Urinary bladder (tissue), 4 donors: ENCODE measurements around the gene CDH13. TPM values are rescaled to one million over a fixed set of nuclear protein-coding genes. Genes with fewer than 3 reads are reported as not detected.

Experiments
- DNase-seq: peaks from one replicate; pipeline ENCODE4 v3.0.0-alpha.2; 2015; ENCODE audit errors: extremely low spot score
- H3K27ac ChIP-seq: one replicate; pipeline ENCODE4 v1.5.1; 2013; ENCODE audit warnings: low read depth, mild to moderate bottlenecking, moderate library complexity
- H3K36me3 ChIP-seq: one replicate; pipeline ENCODE4 v1.6.1; 2013; ENCODE audit warnings: mild to moderate bottlenecking, moderate library complexity; ENCODE audit not compliant: insufficient read depth
- H3K4me1 ChIP-seq: one replicate; pipeline ENCODE4 v1.6.1; 2013; ENCODE audit warnings: mild to moderate bottlenecking, moderate library complexity; ENCODE audit not compliant: insufficient read depth
- H3K4me3 ChIP-seq: one replicate; pipeline ENCODE4 v1.5.1; 2013; ENCODE audit warnings: low read depth, low read length
- WGBS: extraction: QIAGEN DNeasy Blood & Tissue Kit; methylation state at CpG from one replicate; pipeline ENCODE4 v1.1.7; 2013; 5-methylcytosine and 5-hydroxymethylcytosine counted together
- polyA plus RNA-seq: library from polyadenylated mRNA; stranded (reverse); fragments of 200-250 nt; gene quantifications from one replicate; pipeline ENCODE4 v1.2.3, GENCODE V29; 2013
- total RNA-seq: library from RNA; depleted of rRNA; stranded (reverse); fragments of >200 nt; gene quantifications from one replicate; pipeline ENCODE4 v1.2.3, GENCODE V29; 2014
- donor health status: healthy with polysubstance abuse.
- donor health status: healthy.

Gene CDH13
- total and polyA plus RNA-seq, 2 donors, result 18.9 to 21.5 TPM

- Histone ChIP-seq H3K27ac (no peak overlapping the region), H3K4me3 (no peak overlapping the region), H3K36me3 (no peaks in the 10 kb centered on the region), H3K4me1 (no peaks in the 10 kb centered on the region)
- 91% methylated on average over 9 of the region's 9 CpGs for WGBS
- DNase-seq, result no peak
Measured at GRCh38 chr16:83633286-83633685, 1006.5 kb downstream of the CDH13 start.

- Histone ChIP-seq H3K4me1 (no peaks in the 10 kb centered on the region), H3K4me3 (no peak overlapping the region), H3K27ac (no peak overlapping the region), H3K36me3 (no peaks in the 10 kb centered on the region)
- DNase-seq, result no peak
- 55% methylated on average over 5 of the region's 5 CpGs for WGBS
Measured at GRCh38 chr16:83648347-83648746, 1021.6 kb downstream of the CDH13 start.

- no peaks in the 10 kb centered on the region for H3K36me3 ChIP-seq
- no peak overlapping the region for H3K4me3 ChIP-seq
- H3K27ac ChIP-seq, result no peak overlapping the region
- 61% methylated on average over 8 of the region's 8 CpGs for WGBS
- DNase-seq, result no peak
- no peaks in the 10 kb centered on the region for H3K4me1 ChIP-seq
Measured at GRCh38 chr16:83651871-83652270, 1025.1 kb downstream of the CDH13 start.

- 82% methylated on average over 9 of the region's 9 CpGs for WGBS
- Histone ChIP-seq H3K36me3 (no peaks in the 10 kb centered on the region), H3K4me1 (no peaks in the 10 kb centered on the region), H3K4me3 (no peak overlapping the region), H3K27ac (no peak overlapping the region)
- DNase-seq, result no peak
Measured at GRCh38 chr16:83652943-83653342, 1026.2 kb downstream of the CDH13 start.

- Histone ChIP-seq H3K36me3 (no peaks in the 10 kb centered on the region), H3K27ac (no peak overlapping the region), H3K4me1 (no peaks in the 10 kb centered on the region), H3K4me3 (no peak overlapping the region)
- no peak for DNase-seq
- 54% methylated on average over 6 of the region's 6 CpGs for WGBS
Measured at GRCh38 chr16:83653785-83654184, 1027.0 kb downstream of the CDH13 start.

GRCh38 chr16:83660282-83660681, 1033.5 kb downstream of the CDH13 start:
- no peak for DNase-seq
- 72% methylated on average over 4 of the region's 4 CpGs for WGBS
- Histone ChIP-seq H3K36me3 (no peaks in the 10 kb centered on the region), H3K27ac (no peak overlapping the region), H3K4me3 (no peak overlapping the region), H3K4me1 (no peaks in the 10 kb centered on the region)

GRCh38 chr16:83661656-83662055, 1034.9 kb downstream of the CDH13 start:
- DNase-seq, result no peak
- Histone ChIP-seq H3K4me3 (no peak overlapping the region), H3K27ac (no peak overlapping the region), H3K36me3 (no peaks in the 10 kb centered on the region), H3K4me1 (no peaks in the 10 kb centered on the region)

GRCh38 chr16:83666449-83666848, 1039.7 kb downstream of the CDH13 start:
- H3K4me3 ChIP-seq, result no peak overlapping the region
- no peaks in the 10 kb centered on the region for H3K4me1 ChIP-seq
- no peaks in the 10 kb centered on the region for H3K36me3 ChIP-seq
- no peak for DNase-seq
- whole genome bisulfite sequencing, result 80% methylated on average over 2 of the region's 2 CpGs
- no peak overlapping the region for H3K27ac ChIP-seq

GRCh38 chr16:83669456-83669855, 1042.7 kb downstream of the CDH13 start:
- WGBS, result 74% methylated on average over 5 of the region's 5 CpGs
- Histone ChIP-seq H3K36me3 (no peaks in the 10 kb centered on the region), H3K4me1 (no peaks in the 10 kb centered on the region), H3K4me3 (no peak overlapping the region), H3K27ac (no peak overlapping the region)
- no peak for DNase-seq

GRCh38 chr16:83674931-83675535, 1048.3 kb downstream of the CDH13 start:
- no peaks in the 10 kb centered on the region for H3K4me1 ChIP-seq
- 12% methylated on average over 5 of the region's 5 CpGs for WGBS

GRCh38 chr16:83676086-83676485, 1049.3 kb downstream of the CDH13 start:
- 58% methylated on average over 6 of the region's 6 CpGs for WGBS
- DNase-seq, result no peak
- Histone ChIP-seq H3K36me3 (no peaks in the 10 kb centered on the region), H3K4me3 (no peak overlapping the region), H3K4me1 (no peaks in the 10 kb centered on the region), H3K27ac (no peak overlapping the region)

More at GRCh38 chr16:83674931-83675535, 1048.3 kb downstream of the CDH13 start:
- Histone ChIP-seq H3K27ac (no peak overlapping the region), H3K36me3 (no peaks in the 10 kb centered on the region), H3K4me3 (no peak overlapping the region)
- no peak for DNase-seq

- no peak overlapping the region for H3K27ac ChIP-seq
- H3K4me1 ChIP-seq, result no peaks in the 10 kb centered on the region
- no peak for DNase-seq
- 76% methylated on average over 4 of the region's 4 CpGs for WGBS
- H3K36me3 ChIP-seq, result no peaks in the 10 kb centered on the region
- H3K4me3 ChIP-seq, result no peak overlapping the region
Measured at GRCh38 chr16:83680980-83681379, 1054.2 kb downstream of the CDH13 start.

- DNase-seq, result no peak
- Histone ChIP-seq H3K27ac (no peak overlapping the region), H3K4me1 (no peaks in the 10 kb centered on the region), H3K4me3 (no peak overlapping the region), H3K36me3 (no peaks in the 10 kb centered on the region)
- 34% methylated on average over 9 of the region's 9 CpGs for WGBS
Measured at GRCh38 chr16:83681381-83681956, 1054.7 kb downstream of the CDH13 start.

- DNase-seq, result no peak
- H3K4me1 ChIP-seq, result no peaks in the 10 kb centered on the region
- no peak overlapping the region for H3K27ac ChIP-seq
- 60% methylated on average over 13 of the region's 13 CpGs for WGBS
- no peaks in the 10 kb centered on the region for H3K36me3 ChIP-seq
- H3K4me3 ChIP-seq, result no peak overlapping the region
Measured at GRCh38 chr16:83682116-83682867, 1055.5 kb downstream of the CDH13 start.
